HG03039 (cell line): ENCODE measurements around the gene HEY2.
"Not testable (repeated sequence)": the region's sequence is repeated elsewhere in the genome, so short reads cannot be mapped to it uniquely, and the experiment has no call there.

ENCODE experiments used
- ATAC-seq: cut with Tn5 transposase; IDR thresholded peaks from one replicate; pipeline ENCODE4 v1.9.1; 2021; ENCODE audit warnings: mild to moderate bottlenecking, moderate library complexity; ENCODE audit not compliant: unreplicated experiment

Gene HEY2

GRCh38 chr6:125749173-125749864 lies at the start of gene HEY2:
Gene HEY2 (plus strand): TSS chr6:125749632. CDS start chr6:125749777, 145 bp downstream.
- peak; percentile 83 for ATAC-seq

DNA sequence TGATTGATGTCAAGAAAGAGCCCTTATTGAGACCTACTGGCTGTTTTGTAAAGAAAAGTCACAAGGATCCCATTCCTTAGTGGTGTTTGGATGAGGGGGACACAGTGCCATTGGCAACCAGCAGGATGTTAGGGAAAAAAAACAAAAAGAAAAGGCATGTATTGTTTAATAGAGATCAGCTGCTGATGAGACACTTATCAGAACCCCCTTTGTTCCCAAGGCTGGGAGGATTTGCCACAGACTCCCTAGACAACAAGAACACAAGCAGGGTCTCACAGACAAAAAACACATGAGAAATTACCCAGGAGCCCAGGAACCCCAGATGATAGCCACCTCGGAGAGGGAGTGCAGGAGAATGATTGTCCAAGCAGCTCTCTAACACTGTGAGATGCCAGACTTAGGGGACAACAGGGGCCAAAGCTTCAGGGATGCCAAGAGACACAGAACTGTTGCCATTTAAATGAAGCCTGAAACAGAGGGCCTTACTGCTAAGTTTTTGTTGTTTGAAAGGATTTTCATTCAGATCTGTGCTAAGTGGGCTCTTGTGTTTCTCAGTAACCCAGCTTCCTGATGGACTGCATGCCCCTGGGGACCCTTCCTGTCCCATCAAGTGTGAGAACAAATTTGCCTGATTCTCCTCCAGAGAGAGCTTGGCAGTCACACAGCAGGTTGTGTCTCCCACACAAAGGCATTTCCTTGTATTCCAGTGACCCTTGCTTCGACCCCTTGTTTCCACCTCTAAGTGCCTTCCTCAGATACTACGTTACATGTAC lies 48.7 kb upstream of the HEY2 start:
- ATAC-seq: no peak

GRCh38 chr6:125701354-125701668 lies 48.1 kb upstream of the HEY2 start:
- ATAC-seq: no peak

GRCh38 chr6:125703882-125704281 lies 45.5 kb upstream of the HEY2 start:
- ATAC-seq: not testable (repeated sequence)

DNA sequence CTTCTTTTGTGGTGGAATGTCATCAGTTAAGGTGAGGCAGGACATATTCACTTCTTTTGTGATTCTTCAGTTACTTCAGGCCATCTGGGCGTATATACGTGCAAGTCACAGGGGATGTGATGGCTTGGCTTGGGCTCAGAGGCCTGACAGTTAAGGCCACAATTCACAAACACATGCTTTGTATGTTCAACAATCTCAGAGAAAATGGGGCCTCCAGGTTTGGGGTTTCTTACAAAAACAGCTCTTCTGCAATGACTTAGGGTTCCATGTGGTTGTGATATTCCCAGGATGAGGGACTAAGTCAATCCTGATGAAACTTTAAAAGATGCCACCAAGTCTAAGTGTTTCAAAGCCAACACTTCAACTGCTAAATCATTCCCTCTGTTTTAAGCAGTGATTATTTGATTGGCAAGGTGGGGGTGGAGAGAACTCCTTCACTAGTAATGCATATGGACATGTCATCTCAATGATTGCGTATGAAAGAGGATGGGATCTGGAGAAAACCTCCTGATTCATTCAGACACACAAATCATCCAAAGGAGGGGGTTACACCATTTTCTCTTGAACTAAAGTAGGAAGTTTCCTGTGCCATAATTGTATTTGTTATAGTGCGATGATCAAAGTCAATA lies 41.7 kb upstream of the HEY2 start:
- ATAC-seq: no peak

DNA sequence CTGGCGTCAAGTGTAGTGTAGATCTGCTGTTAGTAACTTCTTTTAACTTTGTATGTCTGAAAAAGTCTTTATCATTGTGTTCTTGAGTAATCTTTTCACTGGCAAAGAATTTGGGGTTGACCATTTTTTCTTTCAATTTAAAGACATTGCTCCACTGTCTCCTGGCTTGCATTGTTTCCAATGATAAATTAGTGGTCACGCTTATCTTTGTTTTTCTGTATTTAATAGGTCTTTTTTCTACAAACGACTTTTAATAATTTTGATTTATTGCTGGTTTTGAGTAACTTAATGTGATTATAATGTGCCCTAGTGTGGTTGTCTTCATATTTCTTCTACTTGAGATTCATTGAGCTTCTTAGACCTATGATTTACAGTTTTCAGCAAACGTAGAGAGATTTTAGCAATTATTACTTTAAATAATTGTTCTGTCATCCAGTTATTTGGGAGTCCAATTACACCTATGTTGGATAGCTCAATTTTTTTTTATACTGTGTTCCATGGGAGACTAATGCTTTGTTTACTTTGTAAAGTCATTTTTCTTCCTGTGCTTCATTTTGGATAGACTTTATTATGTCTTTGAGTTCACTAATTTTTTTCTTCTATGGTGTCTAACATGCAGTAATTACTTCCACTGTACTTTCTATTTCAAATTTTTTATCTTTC lies 38.3 kb upstream of the HEY2 start:
- ATAC-seq: no peak

GRCh38 chr6:125714441-125715090 lies 34.9 kb upstream of the HEY2 start:
- peak; percentile 48 for ATAC-seq

DNA sequence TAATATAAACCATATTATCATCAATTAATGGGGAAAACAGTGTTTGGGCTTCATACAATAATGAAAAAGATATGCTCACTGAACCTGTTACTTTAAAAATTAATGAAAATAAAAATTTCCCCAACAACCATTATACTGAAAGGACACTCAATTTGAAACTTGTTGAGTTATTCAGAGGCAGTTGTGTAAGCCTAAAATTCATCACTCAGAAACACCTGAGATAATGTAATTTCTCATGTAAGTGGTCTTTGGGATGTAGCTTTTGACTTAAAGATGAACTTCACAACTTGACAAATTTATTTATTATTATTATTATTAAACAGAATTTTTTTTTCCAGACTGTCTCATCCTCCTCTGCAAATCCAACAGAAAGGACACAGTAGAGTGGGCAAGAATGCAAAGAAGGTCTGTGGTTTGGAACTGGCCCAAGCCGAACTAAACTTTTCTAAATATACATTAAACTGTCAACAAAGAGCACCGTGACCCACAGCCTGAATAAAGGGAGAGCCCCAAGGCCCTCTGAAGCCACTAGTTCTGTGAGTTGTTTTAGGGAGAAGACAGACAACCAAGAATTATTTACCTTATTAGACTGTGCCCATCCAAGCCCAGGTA lies 32.2 kb upstream of the HEY2 start:
- ATAC-seq: peak; percentile 86

DNA sequence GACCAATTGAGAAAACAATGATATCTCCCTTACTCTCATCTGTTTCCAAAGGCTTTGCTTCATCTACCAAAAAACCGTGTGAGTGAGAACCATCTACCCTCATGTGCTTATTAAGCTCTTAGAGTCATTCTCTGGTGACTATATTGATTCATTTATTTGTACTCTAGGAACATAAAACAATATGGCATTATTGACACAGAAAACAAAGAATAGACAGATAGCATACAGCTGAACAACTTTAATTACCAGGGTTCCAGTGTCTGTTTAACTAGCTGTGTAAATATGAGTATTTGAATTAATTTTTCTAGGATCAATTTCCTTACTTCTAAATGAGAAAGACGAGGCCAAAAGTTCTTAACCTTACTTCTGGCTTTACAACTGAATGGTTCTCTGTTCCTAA lies 31.3 kb upstream of the HEY2 start:
- no peak for ATAC-seq

DNA sequence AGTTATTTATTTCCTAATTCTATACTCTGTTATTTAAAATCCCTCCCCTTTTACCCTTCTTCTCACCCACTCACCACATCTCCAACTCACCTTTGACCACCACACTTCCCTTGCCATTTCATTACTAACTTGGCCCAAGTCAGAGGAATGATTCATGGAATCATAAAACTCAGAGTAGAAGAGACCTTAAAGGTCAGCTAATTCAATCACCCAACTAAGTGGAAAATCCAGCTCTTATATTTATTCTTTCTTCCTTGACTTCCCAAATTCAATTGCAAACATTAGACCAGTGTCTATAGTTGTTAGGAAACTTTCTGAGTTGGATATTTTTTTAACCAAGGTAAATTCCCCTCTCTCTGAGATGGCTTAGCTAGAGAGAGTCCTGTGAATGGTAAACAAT lies 26.5 kb upstream of the HEY2 start:
- no peak for ATAC-seq

DNA sequence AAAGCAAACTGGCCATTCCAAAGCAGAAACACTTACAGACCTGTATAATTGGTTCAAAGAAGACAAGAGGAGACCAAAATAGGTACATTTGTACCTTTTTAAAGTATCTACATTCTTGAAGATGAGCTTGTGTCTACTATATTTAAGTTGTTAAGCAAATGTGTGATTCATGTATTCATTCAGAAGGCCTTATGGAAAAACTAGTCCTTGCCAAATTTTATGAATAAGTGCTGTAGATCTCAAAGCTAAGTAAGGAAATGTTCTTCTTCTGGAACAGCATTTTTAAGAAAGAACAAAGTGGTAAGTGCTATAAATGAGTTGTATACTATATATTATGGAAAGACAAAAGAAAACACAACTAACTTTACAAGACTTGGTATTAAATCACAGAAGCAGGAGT lies 22.2 kb upstream of the HEY2 start:
- ATAC-seq: no peak

- no peak for ATAC-seq
These were observed 20.7 kb upstream of the HEY2 start for GRCh38 chr6:125728739-125729138.

- no peak for ATAC-seq
These were observed 19.4 kb upstream of the HEY2 start for GRCh38 chr6:125729983-125730382.

DNA sequence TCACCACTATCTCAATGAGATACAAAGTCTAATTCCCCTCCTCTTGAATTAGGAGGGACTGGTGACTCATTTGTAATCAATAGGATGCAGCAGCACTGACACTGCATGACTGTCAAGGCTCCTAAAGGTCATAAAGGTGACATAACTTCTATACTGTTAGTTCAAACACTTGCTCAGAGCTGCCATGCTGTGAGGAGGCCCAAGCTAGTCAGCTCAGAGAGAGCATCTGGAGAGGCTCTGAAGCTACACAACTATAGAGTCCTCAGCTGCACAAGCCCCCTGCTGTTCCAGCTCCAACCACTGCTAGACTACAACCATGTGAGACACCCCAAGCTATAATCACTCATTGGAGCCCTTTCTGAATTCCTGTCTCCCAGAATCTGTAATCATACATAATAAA lies 17.0 kb upstream of the HEY2 start:
- no peak for ATAC-seq

DNA sequence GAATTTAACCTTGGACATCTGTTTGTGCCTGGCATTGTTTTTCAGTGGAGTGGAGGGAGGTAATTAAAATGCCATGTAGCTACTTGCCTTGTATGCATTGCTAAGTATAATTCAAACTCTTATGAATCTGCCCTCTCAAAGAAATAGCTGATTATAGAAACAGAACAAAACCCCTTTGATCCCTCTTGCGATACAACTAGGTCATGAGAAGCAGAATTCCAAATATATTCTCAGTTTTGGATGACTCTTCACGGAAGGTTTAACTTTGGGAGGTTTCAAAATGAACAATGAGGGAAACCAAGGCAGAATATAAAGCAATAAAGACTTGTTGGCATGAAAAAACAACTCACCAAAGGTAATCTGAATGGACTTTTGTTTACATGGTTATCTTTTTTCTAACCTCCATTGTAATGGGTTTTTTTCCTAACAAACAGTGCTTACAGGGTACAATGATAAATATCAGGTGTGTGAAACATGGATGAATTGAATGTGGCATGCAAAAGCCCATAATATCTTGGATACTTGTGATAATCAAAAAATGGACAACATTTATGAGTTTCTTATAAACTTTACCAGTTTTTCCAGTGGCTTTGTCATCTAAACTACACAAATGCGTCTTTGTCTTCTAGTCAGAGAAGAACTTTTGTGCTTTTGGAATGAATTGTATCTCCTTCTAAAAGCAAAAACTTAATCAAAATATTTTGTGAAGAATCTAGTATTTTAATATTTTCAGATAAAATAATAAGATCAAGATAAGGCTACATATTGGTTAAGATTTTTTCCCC lies 15.7 kb upstream of the HEY2 start:
- no peak for ATAC-seq

GRCh38 chr6:125738276-125738675 lies 11.2 kb upstream of the HEY2 start:
- no peak for ATAC-seq

GRCh38 chr6:125739364-125739763 lies 10.1 kb upstream of the HEY2 start:
- ATAC-seq: no peak

- ATAC-seq: no peak
These were observed 8.1 kb upstream of the HEY2 start for GRCh38 chr6:125741336-125741735.

GRCh38 chr6:125742024-125742423 lies 7.4 kb upstream of the HEY2 start:
- ATAC-seq: no peak
